ENCODE data around the gene WDR81.
A peak's percentile ranks its signal among the peaks of the same experiment; 100 is the strongest.

The WDR81 gene

GRCh38 chr17:1730326-1731193 is 6.1 kb downstream of the WDR81 start:
- in situ Hi-C loops (cut with HindIII; ENCODE audit: low sequenced_read_pairs): no loop called here
- TF ChIP-seq CTCF (IDR thresholded peaks at IDR 0.05; ENCODE audit: low read depth, low read length, missing control alignments): no peak
- peak; percentile 39 for DNase-seq (ENCODE audit: low read depth)
- H3K4me3 ChIP-seq (ENCODE audit: low read depth, low read length): no peak overlapping the region

GRCh38 chr17:1731194-1731506 is 6.6 kb downstream of the WDR81 start:
- TF ChIP-seq CTCF (IDR thresholded peaks at IDR 0.05; ENCODE audit: low read depth, low read length, missing control alignments): no peak
- no peak for DNase-seq (ENCODE audit: low read depth)
- in situ Hi-C loops (cut with HindIII; ENCODE audit: low sequenced_read_pairs): no loop called here
- no peak overlapping the region for H3K4me3 ChIP-seq (ENCODE audit: low read depth, low read length)

GRCh38 chr17:1732241-1732832 is 7.8 kb downstream of the WDR81 start:
- no peak for TF ChIP-seq CTCF (IDR thresholded peaks at IDR 0.05; ENCODE audit: low read depth, low read length, missing control alignments)
- H3K4me3 ChIP-seq (ENCODE audit: low read depth, low read length): no peak overlapping the region
- in situ Hi-C loops (cut with HindIII; ENCODE audit: low sequenced_read_pairs): no loop called here
- no peak for DNase-seq (ENCODE audit: low read depth)

GRCh38 chr17:1732833-1733321 is 8.4 kb downstream of the WDR81 start:
- in situ Hi-C loops (cut with HindIII; ENCODE audit: low sequenced_read_pairs): no loop called here
- H3K4me3 ChIP-seq (ENCODE audit: low read depth, low read length): no peak overlapping the region
- no peak for DNase-seq (ENCODE audit: low read depth)
- TF ChIP-seq CTCF (IDR thresholded peaks at IDR 0.05; ENCODE audit: low read depth, low read length, missing control alignments): no peak

GRCh38 chr17:1733759-1734158 is 9.3 kb downstream of the WDR81 start:
- no peak for TF ChIP-seq CTCF (IDR thresholded peaks at IDR 0.05; ENCODE audit: low read depth, low read length, missing control alignments)
- H3K4me3 ChIP-seq (ENCODE audit: low read depth, low read length): no peak overlapping the region
- in situ Hi-C loops (cut with HindIII; ENCODE audit: low sequenced_read_pairs): no loop called here
- DNase-seq (ENCODE audit: low read depth): no peak

GRCh38 chr17:1735418-1735817 is 10.9 kb downstream of the WDR81 start:
- in situ Hi-C loops (cut with HindIII; ENCODE audit: low sequenced_read_pairs): no loop called here
- no peak overlapping the region for H3K4me3 ChIP-seq (ENCODE audit: low read depth, low read length)
- no peak for TF ChIP-seq CTCF (IDR thresholded peaks at IDR 0.05; ENCODE audit: low read depth, low read length, missing control alignments)
- no peak for DNase-seq (ENCODE audit: low read depth)
